ENCODE results near the gene CALML3.

The CALML3 gene

DNA sequence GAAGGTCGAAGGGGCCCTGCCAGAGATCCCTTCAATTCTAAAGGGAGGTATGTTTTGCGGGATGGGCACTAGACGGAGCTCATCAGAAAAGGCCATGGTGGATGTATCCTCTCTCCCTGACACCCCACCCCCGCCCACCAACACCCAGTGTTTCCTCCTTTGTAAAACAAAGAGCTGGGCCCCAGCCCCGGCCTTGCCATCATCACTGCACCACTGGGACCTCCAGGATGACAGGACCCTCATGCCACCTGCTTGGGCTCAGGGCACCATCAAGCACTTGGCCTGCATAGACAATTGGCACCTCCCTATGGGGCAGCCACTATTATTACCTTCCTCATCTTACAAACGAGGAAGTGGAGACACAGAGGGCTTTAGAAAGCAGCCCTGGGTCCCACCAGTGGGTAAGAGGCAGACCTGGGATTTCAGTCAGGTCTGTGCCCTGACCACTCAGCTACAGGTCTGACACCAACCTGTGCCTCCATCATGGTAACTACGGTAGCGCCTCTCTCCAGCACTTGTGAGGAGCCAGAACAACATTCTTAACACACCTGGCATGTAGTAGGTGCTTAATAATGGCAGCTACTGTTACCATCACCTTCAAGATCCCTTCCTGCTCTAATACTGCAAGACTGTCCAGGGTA, 2.0 kb downstream of the CALML3 start:
- Histone ChIP-seq H3K4me3 (ENCODE audit: low read length) (no peak overlapping the region), H3K4me1 (ENCODE audit: control insufficient read depth, insufficient read depth, low read length) (peaks cover 19% of the 10 kb centered on the region), H3K9ac (ENCODE audit: low read length) (no peak overlapping the region), H3K27me3 (ENCODE audit: control insufficient read depth, insufficient read depth, low read length) (no peaks in the 10 kb centered on the region), H3K9me3 (ENCODE audit: control insufficient read depth, low read length) (no peaks in the 10 kb centered on the region), H3K36me3 (ENCODE audit: control insufficient read depth, insufficient read depth, low read length) (no peaks in the 10 kb centered on the region)

DNA sequence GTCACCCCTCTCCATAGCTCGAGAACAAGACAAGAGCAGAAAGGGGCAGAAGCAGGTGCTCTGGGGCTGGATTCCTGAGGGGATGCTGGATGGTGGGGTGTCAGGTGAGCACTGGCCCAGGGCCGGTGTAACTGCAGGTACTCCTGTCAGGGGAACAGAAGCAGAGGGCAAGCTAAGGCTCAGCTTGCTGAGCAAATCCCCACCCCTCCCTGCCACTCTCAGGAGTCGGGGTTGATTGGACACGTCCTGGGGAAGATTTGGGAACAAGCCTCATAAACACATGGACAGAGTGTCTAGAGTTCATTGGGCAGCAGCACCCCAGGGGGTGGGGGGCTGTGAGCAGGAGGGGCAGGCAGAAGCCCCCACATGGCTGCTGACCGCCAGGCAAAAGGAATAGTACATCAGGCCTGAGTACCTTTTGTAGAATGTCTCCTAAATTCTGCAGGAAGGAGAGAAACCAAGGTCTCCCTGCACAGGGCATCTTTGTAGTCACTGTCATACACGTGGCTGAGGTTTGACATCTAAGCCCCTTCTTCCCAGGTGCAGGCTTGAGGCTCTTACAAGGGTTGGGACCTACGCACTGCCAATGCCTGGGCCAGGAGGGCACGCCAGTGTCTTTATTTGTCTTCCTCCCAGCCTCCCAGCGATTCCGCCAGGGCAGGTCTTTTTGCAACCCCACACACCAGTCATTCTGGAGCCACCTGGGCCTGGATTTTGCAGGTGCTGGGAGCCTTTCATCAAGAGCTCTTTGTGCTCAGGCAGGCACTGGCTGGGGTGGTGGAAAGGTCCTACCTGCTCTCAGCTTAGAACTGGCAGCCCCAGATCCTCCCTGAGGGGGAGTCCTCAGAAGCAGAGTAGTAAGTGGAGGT, 2.8 kb downstream of the CALML3 start:
- Histone ChIP-seq H3K36me3 (ENCODE audit: control insufficient read depth, insufficient read depth, low read length) (no peaks in the 10 kb centered on the region), H3K9me3 (ENCODE audit: control insufficient read depth, low read length) (no peaks in the 10 kb centered on the region), H3K4me3 (ENCODE audit: low read length) (no peak overlapping the region), H3K27me3 (ENCODE audit: control insufficient read depth, insufficient read depth, low read length) (no peaks in the 10 kb centered on the region), H3K9ac (ENCODE audit: low read length) (no peak overlapping the region), H3K4me1 (ENCODE audit: control insufficient read depth, insufficient read depth, low read length) (peaks cover 19% of the 10 kb centered on the region)

DNA sequence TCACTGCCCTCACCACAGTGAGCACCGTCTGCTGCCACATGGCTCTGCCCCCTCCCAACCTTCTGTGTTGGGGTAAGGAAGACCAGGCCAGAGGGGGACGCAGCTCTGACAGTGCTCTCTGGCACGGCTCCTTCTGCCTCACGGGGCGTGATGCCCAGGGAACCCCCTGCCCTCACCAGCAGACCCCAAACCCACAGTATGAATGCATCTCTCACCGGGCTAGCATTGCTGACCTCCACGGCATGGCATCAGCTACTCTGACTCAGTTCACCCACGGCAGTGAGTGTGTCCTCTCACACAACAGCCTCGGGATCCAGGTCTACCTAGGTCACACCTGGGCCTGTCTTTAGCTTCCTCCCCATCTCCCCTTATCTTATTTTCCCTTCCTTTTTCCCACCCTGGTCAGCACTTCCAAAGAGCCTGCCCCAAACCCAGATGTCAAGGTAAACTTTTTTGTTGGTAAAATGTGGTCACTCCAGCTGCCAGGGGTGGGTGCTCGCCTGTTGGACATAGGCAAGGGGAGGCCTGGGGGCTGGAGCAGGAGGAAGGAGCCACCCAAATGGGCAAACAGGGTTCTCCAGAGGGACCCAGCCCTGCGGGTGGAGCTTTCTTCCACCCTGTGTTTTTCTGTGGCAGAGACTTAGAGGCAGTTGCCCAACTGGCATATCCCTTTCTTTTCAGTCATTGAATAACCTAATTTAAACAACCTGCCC, 4.4 kb downstream of the CALML3 start:
- no peaks in the 10 kb centered on the region for H3K9me3 ChIP-seq (ENCODE audit: control insufficient read depth, low read length)
- H3K4me1 ChIP-seq (ENCODE audit: control insufficient read depth, insufficient read depth, low read length), result peaks cover 23% of the 10 kb centered on the region
- no peak overlapping the region for H3K9ac ChIP-seq (ENCODE audit: low read length)
- no peak overlapping the region for H3K4me3 ChIP-seq (ENCODE audit: low read length)
- H3K36me3 ChIP-seq (ENCODE audit: control insufficient read depth, insufficient read depth, low read length), result no peaks in the 10 kb centered on the region
- H3K27me3 ChIP-seq (ENCODE audit: control insufficient read depth, insufficient read depth, low read length), result no peaks in the 10 kb centered on the region

DNA sequence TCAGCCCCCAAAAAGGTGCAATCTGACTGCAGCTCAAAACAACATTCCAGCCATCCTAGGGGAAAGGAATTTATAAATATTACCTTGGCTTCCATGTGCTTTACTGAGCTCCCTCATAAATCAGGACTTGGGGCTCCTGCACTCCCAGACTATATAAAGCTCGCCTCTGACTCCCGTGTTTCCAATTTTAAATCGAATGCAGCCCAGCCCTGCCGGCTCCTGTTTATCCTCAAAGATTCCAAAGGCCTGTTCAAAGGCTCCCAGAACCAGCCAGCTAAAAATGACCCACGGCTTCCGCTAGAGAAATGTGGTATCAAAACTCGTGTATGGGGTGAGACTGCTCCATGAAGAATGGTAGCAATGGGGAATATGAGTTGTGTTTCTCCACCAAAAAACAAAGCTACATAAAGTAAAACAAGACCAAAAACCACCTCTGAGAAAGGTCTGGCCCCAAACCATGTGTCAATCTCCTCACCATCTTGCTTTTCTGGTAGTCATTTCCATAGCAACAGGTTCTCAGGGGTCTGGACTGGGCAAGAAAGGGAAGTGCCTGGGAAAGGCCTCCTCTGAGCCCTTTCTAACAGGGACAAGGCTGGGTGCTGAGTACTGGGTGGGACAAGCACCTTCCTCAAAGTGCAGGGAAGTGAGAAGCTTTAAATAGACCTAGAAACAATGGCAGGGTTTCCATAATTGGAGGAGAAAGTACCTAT, 5.1 kb downstream of the CALML3 start:
- Histone ChIP-seq H3K27me3 (ENCODE audit: control insufficient read depth, insufficient read depth, low read length) (no peaks in the 10 kb centered on the region), H3K4me3 (ENCODE audit: low read length) (no peak overlapping the region), H3K36me3 (ENCODE audit: control insufficient read depth, insufficient read depth, low read length) (no peaks in the 10 kb centered on the region), H3K9ac (ENCODE audit: low read length) (no peak overlapping the region), H3K9me3 (ENCODE audit: control insufficient read depth, low read length) (no peaks in the 10 kb centered on the region), H3K4me1 (ENCODE audit: control insufficient read depth, insufficient read depth, low read length) (peaks cover 30% of the 10 kb centered on the region)

DNA sequence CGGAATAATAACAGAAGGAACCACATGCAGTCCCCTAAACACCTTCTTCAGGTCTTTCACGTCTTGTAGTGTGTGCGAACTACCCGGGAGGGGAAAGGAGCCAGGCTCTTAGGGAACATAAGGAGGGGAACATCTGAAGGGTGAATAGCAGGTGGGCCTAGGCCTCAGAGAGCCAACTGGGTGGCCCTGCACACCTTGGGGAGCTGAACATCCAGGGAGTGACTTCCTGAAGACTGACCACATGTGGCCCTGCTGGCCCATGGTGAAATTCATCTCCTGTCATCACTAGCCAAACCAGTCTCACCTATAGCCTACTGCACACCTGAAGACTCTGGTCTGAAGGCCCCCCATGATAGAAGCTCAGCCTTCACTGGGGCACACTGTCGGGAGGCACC, 5.6 kb downstream of the CALML3 start:
- Histone ChIP-seq H3K9me3 (ENCODE audit: control insufficient read depth, low read length) (no peaks in the 10 kb centered on the region), H3K36me3 (ENCODE audit: control insufficient read depth, insufficient read depth, low read length) (no peaks in the 10 kb centered on the region), H3K4me3 (ENCODE audit: low read length) (no peak overlapping the region), H3K9ac (ENCODE audit: low read length) (no peak overlapping the region), H3K27me3 (ENCODE audit: control insufficient read depth, insufficient read depth, low read length) (no peaks in the 10 kb centered on the region), H3K4me1 (ENCODE audit: control insufficient read depth, insufficient read depth, low read length) (peaks cover 33% of the 10 kb centered on the region)

DNA sequence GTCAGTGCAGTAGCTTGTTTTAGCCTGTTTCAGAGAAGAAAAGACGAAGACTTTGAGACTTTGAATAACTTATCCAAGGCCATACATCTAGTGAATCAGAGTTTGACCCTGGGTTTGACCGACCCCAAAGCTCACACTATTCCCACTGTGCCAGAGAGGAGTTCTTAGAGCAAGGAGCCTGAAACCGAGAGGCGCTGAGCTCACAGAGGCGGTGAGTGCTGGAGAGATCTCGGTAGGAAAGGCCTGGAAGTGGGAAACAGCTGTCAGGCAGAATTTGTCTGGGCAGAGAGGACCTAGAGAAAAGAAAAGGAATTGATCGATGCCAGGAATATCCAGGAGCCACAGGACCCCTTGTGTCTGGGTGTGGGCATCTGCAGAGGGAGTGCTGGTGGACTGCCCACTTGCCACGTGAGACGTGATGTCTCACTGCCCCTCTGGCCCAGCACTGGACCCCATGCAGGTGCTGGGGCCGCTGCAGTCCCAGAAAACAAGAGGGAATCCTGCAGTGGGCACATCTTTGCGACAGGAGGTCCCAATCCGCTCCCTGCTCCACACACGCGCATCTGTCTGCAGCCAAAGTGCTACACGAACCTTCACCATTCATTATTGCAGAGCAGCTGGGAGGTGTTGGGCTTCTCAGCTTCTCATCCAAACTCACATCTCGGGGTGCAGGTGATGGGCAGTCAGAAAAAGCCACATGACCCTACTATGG, 6.2 kb downstream of the CALML3 start:
- H3K9me3 ChIP-seq (ENCODE audit: control insufficient read depth, low read length), result no peaks in the 10 kb centered on the region
- H3K9ac ChIP-seq (ENCODE audit: low read length), result no peak overlapping the region
- no peak overlapping the region for H3K4me3 ChIP-seq (ENCODE audit: low read length)
- H3K27me3 ChIP-seq (ENCODE audit: control insufficient read depth, insufficient read depth, low read length), result no peaks in the 10 kb centered on the region
- no peaks in the 10 kb centered on the region for H3K36me3 ChIP-seq (ENCODE audit: control insufficient read depth, insufficient read depth, low read length)
- peaks cover 33% of the 10 kb centered on the region for H3K4me1 ChIP-seq (ENCODE audit: control insufficient read depth, insufficient read depth, low read length)

DNA sequence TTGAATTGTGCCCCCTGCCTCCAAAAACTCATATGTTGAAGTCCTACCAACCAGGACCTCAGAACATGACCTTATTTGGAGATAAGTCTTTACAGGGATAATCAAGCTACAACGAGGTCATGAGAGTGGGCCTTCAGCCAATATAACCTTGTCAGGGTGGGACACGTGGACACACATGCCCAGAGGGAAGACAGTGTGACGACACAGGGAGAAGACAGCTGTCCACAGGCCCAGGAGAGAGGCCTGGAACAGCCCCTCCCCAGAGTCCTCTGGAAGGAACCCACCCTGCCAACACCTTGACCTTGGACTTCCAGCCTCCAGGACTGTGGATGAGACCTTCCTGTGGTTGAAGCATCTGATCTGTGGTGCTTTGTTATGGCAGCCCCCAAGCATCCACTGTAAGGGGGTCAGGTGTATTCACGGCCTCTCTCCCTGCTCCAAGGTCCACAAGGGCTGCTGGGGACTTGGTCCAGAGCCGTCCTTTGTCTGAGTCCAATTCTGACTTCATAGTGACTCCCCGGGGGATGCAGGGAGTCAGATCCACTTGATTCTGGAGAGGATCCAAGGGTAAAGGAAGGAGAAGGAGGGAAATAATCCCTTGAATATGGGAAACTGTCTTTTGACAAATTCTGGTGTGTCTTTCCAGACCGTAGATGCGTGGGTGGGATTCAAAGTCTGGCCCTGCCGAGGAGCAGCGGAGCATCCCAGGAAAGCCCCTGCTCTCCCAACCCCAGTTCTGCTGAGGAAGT, 7.0 kb downstream of the CALML3 start:
- H3K36me3 ChIP-seq (ENCODE audit: control insufficient read depth, insufficient read depth, low read length), result no peaks in the 10 kb centered on the region
- no peaks in the 10 kb centered on the region for H3K27me3 ChIP-seq (ENCODE audit: control insufficient read depth, insufficient read depth, low read length)
- peaks cover 33% of the 10 kb centered on the region for H3K4me1 ChIP-seq (ENCODE audit: control insufficient read depth, insufficient read depth, low read length)
- H3K4me3 ChIP-seq (ENCODE audit: low read length), result no peak overlapping the region
- H3K9me3 ChIP-seq (ENCODE audit: control insufficient read depth, low read length), result no peaks in the 10 kb centered on the region
- no peak overlapping the region for H3K9ac ChIP-seq (ENCODE audit: low read length)

DNA sequence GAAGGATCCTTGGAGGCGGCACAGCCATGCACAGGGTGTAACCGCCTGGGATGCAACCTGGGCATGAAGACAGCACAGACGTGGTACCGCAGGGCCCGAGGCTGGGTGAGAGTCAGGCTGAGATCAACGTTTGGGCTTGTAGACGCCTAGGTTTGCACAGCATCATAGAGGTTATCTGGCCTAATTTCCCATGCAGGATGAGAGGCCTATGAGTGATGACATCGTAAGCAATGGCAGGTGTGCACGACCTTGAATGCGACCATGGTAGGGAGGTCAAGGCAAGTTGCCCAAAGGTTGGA, 7.5 kb downstream of the CALML3 start:
- H3K9ac ChIP-seq (ENCODE audit: low read length), result no peak overlapping the region
- H3K36me3 ChIP-seq (ENCODE audit: control insufficient read depth, insufficient read depth, low read length), result no peaks in the 10 kb centered on the region
- no peaks in the 10 kb centered on the region for H3K9me3 ChIP-seq (ENCODE audit: control insufficient read depth, low read length)
- H3K4me1 ChIP-seq (ENCODE audit: control insufficient read depth, insufficient read depth, low read length), result peaks cover 30% of the 10 kb centered on the region
- H3K27me3 ChIP-seq (ENCODE audit: control insufficient read depth, insufficient read depth, low read length), result no peaks in the 10 kb centered on the region
- no peak overlapping the region for H3K4me3 ChIP-seq (ENCODE audit: low read length)

DNA sequence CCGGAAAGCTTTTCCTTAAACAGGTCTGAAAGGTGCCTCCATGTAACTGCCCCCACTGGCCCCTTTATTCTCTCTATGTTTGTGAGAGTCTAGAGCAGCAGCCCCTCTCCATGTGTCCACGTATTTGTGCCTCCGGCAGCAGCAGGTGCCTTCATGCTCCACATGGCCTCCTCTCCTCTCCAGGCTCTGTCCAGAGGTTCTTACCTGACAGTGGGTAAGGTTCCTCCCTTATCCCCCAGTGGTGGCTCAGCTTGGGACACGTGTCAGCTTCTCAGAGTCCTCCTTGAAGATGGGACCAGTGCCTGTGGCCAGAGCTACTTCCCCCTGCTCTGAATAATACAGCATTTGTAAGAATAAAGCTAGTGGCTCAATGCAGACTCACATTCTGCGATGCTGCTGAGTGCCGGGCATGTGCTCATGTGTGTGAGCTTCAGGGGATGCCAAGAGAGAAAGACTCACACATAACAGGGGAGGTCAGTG, 7.9 kb downstream of the CALML3 start:
- Histone ChIP-seq H3K4me1 (ENCODE audit: control insufficient read depth, insufficient read depth, low read length) (peaks cover 27% of the 10 kb centered on the region), H3K9ac (ENCODE audit: low read length) (no peak overlapping the region), H3K27me3 (ENCODE audit: control insufficient read depth, insufficient read depth, low read length) (no peaks in the 10 kb centered on the region), H3K36me3 (ENCODE audit: control insufficient read depth, insufficient read depth, low read length) (no peaks in the 10 kb centered on the region), H3K4me3 (ENCODE audit: low read length) (no peak overlapping the region), H3K9me3 (ENCODE audit: control insufficient read depth, low read length) (no peaks in the 10 kb centered on the region)

DNA sequence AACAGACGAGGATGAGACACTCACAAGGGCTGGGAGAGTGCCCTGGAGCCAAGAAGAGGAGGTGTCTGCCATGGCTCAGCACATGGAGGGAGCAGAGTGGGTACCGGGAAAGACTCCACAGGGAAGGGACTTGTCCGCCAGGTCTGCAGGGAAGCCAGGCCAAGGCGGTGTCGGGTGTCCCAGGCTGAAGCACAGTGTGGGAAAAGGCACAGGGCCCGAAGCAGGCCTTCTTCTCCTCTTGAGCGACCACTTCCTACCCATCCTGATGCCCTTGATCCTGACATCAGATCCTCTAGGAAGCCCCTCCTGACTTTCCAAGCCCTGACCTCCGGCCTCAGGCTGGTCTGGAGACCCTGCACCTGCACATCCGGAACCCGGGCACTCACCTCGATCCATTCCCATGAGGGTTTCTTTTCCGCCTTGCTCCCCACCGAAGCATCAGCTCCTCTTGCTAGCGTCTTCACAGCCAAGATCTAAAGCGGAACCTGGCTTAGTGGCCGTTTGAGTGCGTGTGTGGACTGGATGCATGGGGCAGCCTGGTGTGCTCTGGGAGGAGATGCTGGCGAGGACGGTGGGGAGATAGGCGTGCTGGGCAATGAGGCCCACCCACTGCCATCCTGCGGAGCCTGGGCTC, 8.5 kb downstream of the CALML3 start:
- Histone ChIP-seq H3K27me3 (ENCODE audit: control insufficient read depth, insufficient read depth, low read length) (no peaks in the 10 kb centered on the region), H3K9ac (ENCODE audit: low read length) (no peak overlapping the region), H3K4me1 (ENCODE audit: control insufficient read depth, insufficient read depth, low read length) (peaks cover 27% of the 10 kb centered on the region), H3K4me3 (ENCODE audit: low read length) (no peak overlapping the region), H3K36me3 (ENCODE audit: control insufficient read depth, insufficient read depth, low read length) (no peaks in the 10 kb centered on the region), H3K9me3 (ENCODE audit: control insufficient read depth, low read length) (no peaks in the 10 kb centered on the region)

All from mucosa of stomach (tissue), 1 donor.